ENCODE data around the gene CACNA1I.

DNA sequence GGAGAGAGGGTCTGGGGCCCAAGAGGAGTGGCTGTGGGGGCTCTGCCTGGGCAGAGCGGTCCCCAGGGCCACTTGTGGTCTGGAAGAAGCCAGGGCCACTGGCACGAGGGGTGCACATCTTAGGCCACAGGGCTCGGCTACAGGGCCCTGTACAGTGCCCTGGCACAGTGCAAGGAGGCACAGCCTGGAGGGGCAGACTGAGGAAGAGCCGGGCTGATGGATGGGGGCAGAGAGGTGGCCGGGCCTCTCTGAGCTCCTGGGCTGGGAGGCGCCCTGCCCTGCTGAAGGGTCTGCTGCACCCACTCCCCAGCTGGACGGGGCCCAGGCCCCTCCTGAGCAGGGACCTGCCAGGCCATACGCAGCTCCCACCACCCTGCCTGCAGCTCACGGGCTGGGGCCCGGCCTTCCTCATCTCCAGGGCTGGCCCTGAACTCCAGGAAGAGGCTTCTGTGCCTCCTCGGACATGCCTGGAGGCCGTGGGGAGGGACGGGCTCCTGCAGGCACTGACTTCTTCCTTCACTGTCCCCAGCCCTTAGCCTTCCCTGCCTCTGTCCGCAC is 123.5 kb downstream of the CACNA1I start:
- TF ChIP-seq, protein P1, sequence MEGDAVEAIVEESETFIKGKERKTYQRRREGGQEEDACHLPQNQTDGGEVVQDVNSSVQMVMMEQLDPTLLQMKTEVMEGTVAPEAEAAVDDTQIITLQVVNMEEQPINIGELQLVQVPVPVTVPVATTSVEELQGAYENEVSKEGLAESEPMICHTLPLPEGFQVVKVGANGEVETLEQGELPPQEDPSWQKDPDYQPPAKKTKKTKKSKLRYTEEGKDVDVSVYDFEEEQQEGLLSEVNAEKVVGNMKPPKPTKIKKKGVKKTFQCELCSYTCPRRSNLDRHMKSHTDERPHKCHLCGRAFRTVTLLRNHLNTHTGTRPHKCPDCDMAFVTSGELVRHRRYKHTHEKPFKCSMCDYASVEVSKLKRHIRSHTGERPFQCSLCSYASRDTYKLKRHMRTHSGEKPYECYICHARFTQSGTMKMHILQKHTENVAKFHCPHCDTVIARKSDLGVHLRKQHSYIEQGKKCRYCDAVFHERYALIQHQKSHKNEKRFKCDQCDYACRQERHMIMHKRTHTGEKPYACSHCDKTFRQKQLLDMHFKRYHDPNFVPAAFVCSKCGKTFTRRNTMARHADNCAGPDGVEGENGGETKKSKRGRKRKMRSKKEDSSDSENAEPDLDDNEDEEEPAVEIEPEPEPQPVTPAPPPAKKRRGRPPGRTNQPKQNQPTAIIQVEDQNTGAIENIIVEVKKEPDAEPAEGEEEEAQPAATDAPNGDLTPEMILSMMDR (IDR thresholded peaks at IDR 0.05) = no peak
- TF ChIP-seq POLR2A (IDR thresholded peaks at IDR 0.05) (no peak), POLR2AphosphoS5 (IDR thresholded peaks at IDR 0.05) (no peak)

All from sigmoid colon (tissue), 4 donors.